WTC11 (cell line): ENCODE measurements around the gene ZNF324B. TPM values are rescaled to one million over a fixed set of nuclear protein-coding genes. Genes with fewer than 3 reads are reported as not detected.

Source experiments
- ATAC-seq: fragments of 200-7000 bp; cut with Tn5 transposase; 2 replicates; pipeline ENCODE4 v1.10.0; 2021; ENCODE audit warnings: mild to moderate bottlenecking, moderate library complexity
- CTCF ChIA-PET: fragments of 300-600 bp; sonication (Branson Sonifier 250); formaldehyde crosslinking; loops from one replicate; lab custom pipeline; 2021; ENCODE audit warnings: antibody characterized with exemption; lab: Charles Lee
- POLR2A ChIA-PET: fragments of 350-600 bp; sonication (Branson Sonifier 250); formaldehyde crosslinking; loops from one replicate; lab custom pipeline; 2021; ENCODE audit warnings: antibody characterized with exemption; lab: Charles Lee
- DNase-seq: peaks from one replicate; pipeline ENCODE4 v3.0.0; 2021; ENCODE audit warnings: low spot score
- H3K27ac Mint-ChIP-seq: 2 replicates; pipeline ENCODE4 v1.8.0; 2021; ENCODE audit warnings: mixed read lengths
- H3K27me3 Mint-ChIP-seq: 2 replicates; pipeline ENCODE4 v1.8.0; 2021; ENCODE audit warnings: low read depth, mild to moderate bottlenecking, moderate library complexity, mixed read lengths
- H3K36me3 Mint-ChIP-seq: 2 replicates; pipeline ENCODE4 v1.8.0; 2021; ENCODE audit warnings: mixed read lengths
- H3K4me1 Mint-ChIP-seq: 2 replicates; pipeline ENCODE4 v1.8.0; 2022; ENCODE audit warnings: mixed read lengths
- H3K4me3 Mint-ChIP-seq: 2 replicates; pipeline ENCODE4 v1.8.0; 2021; ENCODE audit warnings: mild to moderate bottlenecking, moderate library complexity, mixed read lengths
- H3K9me3 Mint-ChIP-seq: 2 replicates; pipeline ENCODE4 v1.8.0; 2021; ENCODE audit warnings: mixed read lengths
- ATF6 ChIP-seq: sonication (generic); formaldehyde crosslinking; IDR thresholded peaks from 2 replicates; pipeline ENCODE4 v1.8.1; 2023; ENCODE audit warnings: mild to moderate bottlenecking, missing genetic modification reagents
- E2F5 ChIP-seq: sonication (generic); formaldehyde crosslinking; IDR thresholded peaks from 2 replicates; pipeline ENCODE4 v1.8.1; 2022; ENCODE audit warnings: mild to moderate bottlenecking, moderate library complexity, missing genetic modification reagents
- FOXP1 ChIP-seq: sonication (generic); formaldehyde crosslinking; IDR thresholded peaks from 2 replicates; pipeline ENCODE4 v1.8.0; 2022; ENCODE audit warnings: missing genetic modification reagents, mild to moderate bottlenecking, moderate library complexity, borderline replicate concordance
- JAZF1 ChIP-seq: fragments of 250-450 bp; sonication (Bioruptor Pico); IDR thresholded peaks from 2 replicates; pipeline ENCODE4 v1.9.0; 2021; ENCODE audit warnings: moderate library complexity, mild to moderate bottlenecking, inconsistent platforms
- NFE2L1 ChIP-seq: sonication (generic); formaldehyde crosslinking; IDR thresholded peaks from 2 replicates; pipeline ENCODE4 v1.8.1; 2023; ENCODE audit warnings: missing genetic modification reagents
- NR1H2 ChIP-seq: sonication (generic); formaldehyde crosslinking; IDR thresholded peaks from 2 replicates; pipeline ENCODE4 v1.9.0; 2021; ENCODE audit warnings: mild to moderate bottlenecking, moderate library complexity, missing genetic modification reagents
- OVOL2 ChIP-seq: fragments of 250-450 bp; sonication (Bioruptor Pico); IDR thresholded peaks from 2 replicates; pipeline ENCODE4 v1.9.0; 2021; ENCODE audit warnings: mild to moderate bottlenecking, borderline replicate concordance
- RORB ChIP-seq: fragments of 250-450 bp; sonication (Bioruptor Pico); IDR thresholded peaks from 2 replicates; pipeline ENCODE4 v1.9.0; 2021; ENCODE audit warnings: mild to moderate bottlenecking
- ZNF263 ChIP-seq: sonication (generic); formaldehyde crosslinking; IDR thresholded peaks from 2 replicates; pipeline ENCODE4 v1.8.1; 2022; ENCODE audit warnings: low read depth, mild to moderate bottlenecking, moderate library complexity, missing genetic modification reagents
- ZNF396 ChIP-seq: fragments of 250-450 bp; sonication (Bioruptor Pico); IDR thresholded peaks from 2 replicates; pipeline ENCODE4 v1.8.0; 2021; ENCODE audit warnings: mild to moderate bottlenecking, moderate library complexity, borderline replicate concordance
- ZNF532 ChIP-seq: fragments of 250-450 bp; sonication (Bioruptor Pico); IDR thresholded peaks from 2 replicates; pipeline ENCODE4 v1.9.0; 2021; ENCODE audit warnings: mild to moderate bottlenecking, borderline replicate concordance
- ZNF671 ChIP-seq: fragments of 250-450 bp; sonication (Bioruptor Pico); IDR thresholded peaks from 2 replicates; pipeline ENCODE4 v1.8.0; 2021; ENCODE audit warnings: mild to moderate bottlenecking
- ZSCAN18 ChIP-seq: fragments of 250-450 bp; sonication (Bioruptor Pico); IDR thresholded peaks from 2 replicates; pipeline ENCODE4 v2.1.2; 2022; ENCODE audit warnings: mild to moderate bottlenecking, moderate library complexity
- total RNA-seq: library from RNA; stranded (reverse); gene quantifications from 3 replicates; pipeline ENCODE4 v1.2.3, GENCODE V29; 2021
- TF ChIP-seq, protein P1 (sequence below): sonication (generic); formaldehyde crosslinking; IDR thresholded peaks from 2 replicates; pipeline ENCODE4 v1.8.0; 2022; ENCODE audit warnings: mild to moderate bottlenecking, missing genetic modification reagents

ZNF324B gene
- total RNA-seq, 1 experiment from 2014 or later, result 4.0 TPM

GRCh38 chr19:58477871-58478270, 26.4 kb downstream of the ZNF324B start (continued):
- TF ChIP-seq, protein P1, sequence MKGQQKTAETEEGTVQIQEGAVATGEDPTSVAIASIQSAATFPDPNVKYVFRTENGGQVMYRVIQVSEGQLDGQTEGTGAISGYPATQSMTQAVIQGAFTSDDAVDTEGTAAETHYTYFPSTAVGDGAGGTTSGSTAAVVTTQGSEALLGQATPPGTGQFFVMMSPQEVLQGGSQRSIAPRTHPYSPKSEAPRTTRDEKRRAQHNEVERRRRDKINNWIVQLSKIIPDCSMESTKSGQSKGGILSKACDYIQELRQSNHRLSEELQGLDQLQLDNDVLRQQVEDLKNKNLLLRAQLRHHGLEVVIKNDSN (CRISPR knock-in tag), result no peak
- TF ChIP-seq NFE2L1 (CRISPR knock-in tag) (no peak), ZNF263 (CRISPR knock-in tag) (no peak), JAZF1 (CRISPR knock-in tag) (no peak), FOXP1 (CRISPR knock-in tag) (no peak), ZNF671 (CRISPR knock-in tag) (no peak), ZSCAN18 (CRISPR knock-in tag) (no peak)
- TF ChIP-seq, all 79 proteins: peak for 0

GRCh38 chr19:58479303-58479702, 27.9 kb downstream of the ZNF324B start:
- Mint-ChIP-seq H3K36me3 (no peaks in the 10 kb centered on the region), H3K27ac (no peak overlapping the region), H3K4me3 (no peak overlapping the region)

More at GRCh38 chr19:58479303-58479702, 27.9 kb downstream of the ZNF324B start:
- CTCF ChIA-PET, result no interaction called here
- ATAC-seq (no peak), DNase-seq (no peak)
- no peaks in the 10 kb centered on the region; the same call in none of the 2 replicates for H3K27me3 Mint-ChIP-seq
- H3K4me1 Mint-ChIP-seq, result peaks cover 9% of the 10 kb centered on the region
- POLR2A ChIA-PET, result no interaction called here
- TF ChIP-seq ZNF263 (CRISPR knock-in tag), result no peak
- no peak for TF ChIP-seq RORB (CRISPR knock-in tag)
- no peak for TF ChIP-seq OVOL2 (CRISPR knock-in tag)
- TF ChIP-seq, protein P1 (CRISPR knock-in tag), result no peak
- no peak for TF ChIP-seq ZNF532 (CRISPR knock-in tag)
- TF ChIP-seq NR1H2 (CRISPR knock-in tag), result no peak
- TF ChIP-seq ATF6, result no peak
- no peak for TF ChIP-seq ZSCAN18 (CRISPR knock-in tag)
- TF ChIP-seq ZNF396 (CRISPR knock-in tag), result no peak
- no peak for TF ChIP-seq E2F5
- no peaks in the 10 kb centered on the region for H3K9me3 Mint-ChIP-seq
